SW480 (cell line): ENCODE measurements around the gene AADAT.
A peak's percentile ranks its signal among the peaks of the same experiment; 100 is the strongest.
"Not testable (repeated sequence)": the region's sequence is repeated elsewhere in the genome, so short reads cannot be mapped to it uniquely, and the experiment has no call there.

ENCODE experiments used
- DNase-seq: peaks from one replicate; pipeline ENCODE4 v3.0.0-alpha.2; 2016; ENCODE audit warnings: low spot score

Gene AADAT

GRCh38 chr4:170089274-170089667 lies 485 bp downstream of the AADAT start:
- DNase-seq: peak; percentile 37

DNA sequence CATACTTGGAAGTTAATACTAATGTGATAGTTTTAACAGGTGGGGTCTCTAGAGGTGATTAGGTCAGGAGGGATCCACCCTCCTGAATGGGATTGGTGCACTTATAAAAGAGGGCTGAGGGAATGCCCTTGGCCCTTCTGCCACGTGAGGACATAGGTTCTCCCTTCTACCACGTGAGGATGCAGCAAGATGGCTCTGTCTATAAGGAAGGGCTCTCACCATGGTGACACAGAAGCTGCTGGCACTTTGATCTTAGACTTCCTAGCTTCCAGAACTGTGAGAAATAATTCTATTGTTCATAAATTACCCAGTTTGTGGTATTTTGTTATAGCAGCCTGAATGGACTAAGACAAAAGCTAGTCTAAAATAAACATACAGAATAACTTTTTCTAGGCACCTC lies 1.0 kb downstream of the AADAT start:
- peak; percentile 23 for DNase-seq

DNA sequence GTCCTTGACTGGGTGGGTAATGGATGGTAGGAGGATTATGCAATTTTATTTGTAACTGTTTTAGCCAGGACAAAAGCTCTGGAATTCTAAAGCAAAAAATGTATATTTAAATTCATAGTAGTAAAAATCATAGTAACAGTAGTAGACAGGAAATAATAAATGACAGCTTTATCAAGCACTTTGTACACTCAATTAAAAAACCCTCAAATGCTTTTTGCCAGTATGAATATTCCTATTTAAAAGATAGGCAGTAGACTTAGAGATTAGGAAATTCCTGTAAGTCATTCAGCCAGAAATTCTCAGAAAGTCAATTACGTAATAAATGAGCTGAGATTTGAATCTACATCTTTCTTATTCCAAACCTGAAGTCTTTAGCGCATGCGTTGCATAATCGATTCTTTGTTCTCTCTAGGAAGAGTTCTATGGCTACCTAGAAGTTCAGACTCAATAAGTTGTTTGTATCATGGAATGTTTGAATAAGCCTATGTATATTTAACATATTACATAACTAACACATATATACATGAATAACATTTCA lies 2.5 kb downstream of the AADAT start:
- DNase-seq: no peak

GRCh38 chr4:170083541-170083940 lies 6.2 kb downstream of the AADAT start:
- no peak for DNase-seq

DNA sequence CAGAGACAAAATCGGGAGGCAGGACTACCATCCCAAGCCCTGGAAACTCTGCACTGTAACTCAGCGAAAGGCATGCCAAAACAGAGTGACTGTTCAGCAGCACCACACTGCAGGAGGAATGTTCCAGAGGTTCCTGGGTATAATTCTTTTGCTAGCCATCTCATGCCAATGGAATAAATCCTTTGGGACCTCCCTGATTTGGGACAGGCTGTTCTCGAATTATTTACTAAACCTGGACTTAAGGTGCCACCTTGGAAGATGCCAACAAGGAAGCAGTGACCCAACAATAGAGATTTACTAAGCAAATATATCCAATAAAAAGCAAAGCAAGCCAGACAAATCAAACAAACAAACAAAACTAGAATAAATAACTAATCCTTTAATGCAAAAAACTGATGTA lies 9.3 kb downstream of the AADAT start:
- no peak for DNase-seq

GRCh38 chr4:170079981-170080380 lies 9.8 kb downstream of the AADAT start:
- DNase-seq: no peak

DNA sequence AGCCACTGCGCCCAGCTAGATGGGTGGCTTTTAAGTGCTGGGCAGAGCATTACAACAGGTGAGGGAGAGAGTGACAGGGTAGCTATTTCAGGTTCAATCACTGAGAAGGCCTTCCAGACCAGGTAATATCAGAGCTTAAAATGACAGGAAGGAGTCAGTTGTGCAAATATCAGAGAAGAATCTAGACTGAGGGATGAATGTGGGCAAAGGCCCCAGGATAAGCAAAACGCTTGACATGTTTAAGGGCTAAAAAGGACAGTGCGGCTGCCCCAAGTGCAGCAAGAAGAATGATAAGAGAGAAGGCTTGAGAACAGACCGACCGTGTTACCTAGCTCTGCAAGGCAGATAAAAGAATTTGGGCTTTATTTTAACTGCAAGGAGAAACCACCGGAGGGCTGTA lies 18.6 kb downstream of the AADAT start:
- DNase-seq: no peak

- no peak for DNase-seq
Observed at GRCh38 chr4:170068438-170069128, 21.2 kb downstream of the AADAT start.

- DNase-seq: no peak
Observed at GRCh38 chr4:170059421-170059820, 30.3 kb downstream of the AADAT start.

GRCh38 chr4:170058826-170059225 lies 30.9 kb downstream of the AADAT start:
- no peak for DNase-seq

DNA sequence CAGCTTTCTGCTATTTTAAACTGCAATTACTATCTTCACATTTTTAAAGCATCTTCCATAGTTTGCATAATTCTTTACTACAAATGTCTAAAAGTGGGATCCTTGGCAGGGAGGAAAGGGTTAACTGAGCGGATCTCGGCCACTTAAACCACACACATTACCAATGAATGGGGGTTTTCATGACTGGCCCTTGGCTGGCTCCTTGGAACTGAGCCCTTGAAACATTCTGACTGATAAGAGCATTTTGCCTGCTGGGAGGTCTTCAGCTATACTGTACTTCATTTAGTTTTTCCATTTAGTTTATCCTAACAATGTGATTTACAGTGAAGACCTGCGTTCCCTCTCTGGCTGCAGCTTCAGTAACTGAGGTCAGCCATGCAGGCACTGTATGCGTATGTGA lies 31.9 kb downstream of the AADAT start:
- DNase-seq: no peak

- no peak for DNase-seq
Observed at GRCh38 chr4:170052919-170053318, 36.8 kb downstream of the AADAT start.

GRCh38 chr4:170051402-170051801 lies 38.4 kb downstream of the AADAT start:
- DNase-seq: no peak

GRCh38 chr4:170049766-170050165 lies 40.0 kb downstream of the AADAT start:
- DNase-seq: no peak

GRCh38 chr4:170047771-170048354 lies 41.9 kb downstream of the AADAT start:
- peak; percentile 44 for DNase-seq

DNA sequence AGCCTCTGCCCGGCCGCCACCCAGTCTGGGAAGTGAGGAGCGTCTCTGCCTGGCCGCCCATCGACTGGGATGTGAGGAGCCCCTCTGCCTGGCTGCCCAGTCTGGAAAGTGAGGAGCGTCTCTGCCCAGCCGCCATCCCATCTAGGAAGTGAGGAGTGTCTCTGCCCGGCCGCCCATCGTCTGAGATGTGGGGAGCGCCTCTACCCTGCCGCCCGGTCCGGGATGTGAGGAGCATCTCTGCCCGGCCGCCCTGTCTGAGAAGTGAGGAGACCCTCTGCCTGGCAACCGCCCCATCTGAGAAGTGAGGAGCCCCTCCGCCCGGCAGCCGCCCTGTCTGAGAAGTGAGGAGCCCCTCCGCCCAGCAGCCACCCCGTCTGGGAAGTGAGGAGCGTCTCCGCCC lies 43.6 kb downstream of the AADAT start:
- DNase-seq: not testable (repeated sequence)

GRCh38 chr4:170040031-170040680 lies 49.6 kb downstream of the AADAT start:
- DNase-seq: no peak

DNA sequence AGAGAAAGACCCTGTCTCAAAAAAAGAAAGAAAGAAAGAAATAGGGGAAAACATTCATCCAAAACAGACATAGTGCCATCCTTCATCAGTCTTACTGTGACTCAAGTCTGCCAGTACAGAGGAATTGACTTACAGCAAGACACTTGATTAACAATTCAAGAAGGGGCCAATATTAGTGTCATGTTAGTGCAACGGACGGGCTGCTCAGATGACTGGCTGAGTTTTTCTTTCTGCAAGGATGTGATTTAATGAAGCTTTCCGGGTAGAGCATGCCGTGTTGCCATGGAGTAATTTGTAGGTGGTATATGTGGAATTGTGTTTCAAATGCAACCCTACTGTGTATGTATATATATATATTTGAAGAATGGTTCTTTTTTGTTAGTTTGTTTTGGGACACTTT lies 51.0 kb downstream of the AADAT start:
- DNase-seq: no peak

GRCh38 chr4:170038232-170038631 lies 51.5 kb downstream of the AADAT start:
- DNase-seq: no peak

GRCh38 chr4:170037481-170037880 lies 52.3 kb downstream of the AADAT start:
- no peak for DNase-seq

DNA sequence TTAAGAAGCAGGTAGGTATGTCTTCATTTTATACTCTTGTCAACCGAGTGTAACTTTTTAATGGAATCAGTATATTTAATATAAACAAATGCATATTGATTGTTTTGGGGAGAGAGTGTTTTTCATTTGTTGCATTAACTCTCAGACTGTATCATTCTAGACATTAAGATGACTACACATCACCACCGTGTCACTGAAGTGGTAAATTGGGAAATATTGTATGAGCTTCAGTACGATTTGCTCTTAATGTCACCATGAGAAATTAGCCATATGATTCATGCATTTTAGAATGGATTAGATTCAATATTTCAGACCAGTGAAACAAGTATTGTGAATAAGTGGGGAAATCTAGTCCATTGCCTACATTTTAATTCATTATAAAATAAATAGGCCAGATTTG lies 53.9 kb downstream of the AADAT start:
- DNase-seq: no peak

DNA sequence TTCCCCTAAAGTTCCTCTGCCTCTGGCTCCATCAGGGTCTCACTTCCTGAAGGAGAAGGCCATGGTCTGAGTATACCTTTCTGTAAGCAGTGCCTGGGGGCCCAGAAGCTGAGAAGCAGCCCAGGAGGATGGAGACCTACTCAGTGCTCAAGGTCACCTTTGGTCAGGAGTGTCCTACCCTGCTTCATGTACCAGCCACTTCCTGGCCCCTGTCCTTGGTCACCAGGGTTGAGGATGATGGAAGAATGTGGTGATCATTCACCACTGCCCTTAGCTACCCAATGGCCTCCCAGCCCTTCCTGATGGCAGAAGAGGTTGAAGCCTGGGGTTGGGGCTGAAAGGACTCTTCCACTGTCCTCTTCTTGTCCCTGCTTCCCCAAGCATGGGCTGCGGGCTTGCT lies 54.5 kb downstream of the AADAT start:
- no peak for DNase-seq

DNA sequence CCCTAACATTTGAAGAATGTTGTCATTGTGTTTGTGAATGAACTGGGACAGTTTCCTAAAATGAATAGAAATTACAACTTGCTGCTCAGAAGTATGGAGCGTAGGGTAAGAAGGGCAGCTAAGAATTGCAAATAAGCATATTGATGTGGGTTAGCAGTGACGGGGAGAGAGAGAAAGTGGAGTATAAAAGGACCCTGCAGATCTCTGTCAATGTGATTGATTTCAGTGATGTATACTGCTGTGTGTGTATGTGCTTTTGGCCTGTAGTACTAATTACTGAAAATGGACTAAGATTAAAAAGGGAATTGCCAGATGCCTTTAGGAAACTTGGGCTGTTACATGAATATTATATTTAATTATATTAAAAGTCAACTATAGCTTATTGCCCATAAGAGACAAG lies 55.8 kb downstream of the AADAT start:
- no peak for DNase-seq
